Mesenchymal stem cell (in vitro differentiated cells and primary cell): ENCODE results near the gene RGSL1.
"Not testable (repeated sequence)": the region's sequence is repeated elsewhere in the genome, so short reads cannot be mapped to it uniquely, and the experiment has no call there.

ENCODE experiments used
- DNase-seq: peaks from one replicate; pipeline ENCODE4 v3.0.0-alpha.2; 2013
- H2AFZ ChIP-seq: one replicate; pipeline ENCODE4 v1.6.1; 2013; ENCODE audit warnings: low read depth, mild to moderate bottlenecking, control low read depth, inconsistent platforms, low read length, moderate library complexity
- H2AK5ac ChIP-seq: 2 replicates; pipeline ENCODE4 v1.6.1; 2013; ENCODE audit warnings: low read length, moderate library complexity, mild to moderate bottlenecking, inconsistent platforms; ENCODE audit not compliant: severe bottlenecking
- H2BK120ac ChIP-seq: one replicate; pipeline ENCODE4 v1.6.1; 2013; ENCODE audit warnings: low read depth, mild to moderate bottlenecking, inconsistent platforms, low read length, moderate library complexity
- H2BK12ac ChIP-seq, 2 experiments: one replicate each; pipeline ENCODE4 v1.6.1; 2013; ENCODE audit warnings: inconsistent platforms in 2 of 2, low read length in 2 of 2, mild to moderate bottlenecking in 2 of 2, moderate library complexity in 2 of 2, control low read depth in 1 of 2
- H2BK15ac ChIP-seq: one replicate; pipeline ENCODE4 v1.6.1; 2013; ENCODE audit warnings: mild to moderate bottlenecking, low read depth, inconsistent platforms; ENCODE audit not compliant: poor library complexity, severe bottlenecking
- H2BK5ac ChIP-seq: 2 replicates; pipeline ENCODE4 v1.6.1; 2013; ENCODE audit warnings: low read depth, mild to moderate bottlenecking, low read length, control low read depth, inconsistent platforms; ENCODE audit not compliant: poor library complexity, severe bottlenecking
- H3K14ac ChIP-seq, 2 experiments: one replicate each; pipeline ENCODE4 v1.6.1; 2013; ENCODE audit warnings: inconsistent platforms in 2 of 2, low read length in 2 of 2, control low read depth in 1 of 2, mild to moderate bottlenecking in 1 of 2, moderate library complexity in 1 of 2
- H3K18ac ChIP-seq, 2 experiments: one replicate each; pipeline ENCODE4 v1.6.1; 2013; ENCODE audit warnings: inconsistent platforms in 2 of 2, low read length in 2 of 2, control low read depth in 1 of 2, low read depth in 1 of 2, mild to moderate bottlenecking in 1 of 2
- H3K23ac ChIP-seq, 2 experiments: one replicate each; pipeline ENCODE4 v1.6.1; 2013; ENCODE audit warnings: inconsistent platforms in 2 of 2, low read length in 2 of 2, mild to moderate bottlenecking in 2 of 2, moderate library complexity in 2 of 2, control low read depth in 1 of 2
- H3K27ac ChIP-seq: 2 replicates; pipeline ENCODE4 v1.5.1; 2013; ENCODE audit warnings: mild to moderate bottlenecking, moderate library complexity, low read length, control low read depth, inconsistent platforms; ENCODE audit not compliant: poor library complexity, severe bottlenecking
- H3K27me3 ChIP-seq, 2 experiments: 2 replicates each; pipeline versions ENCODE4 v1.6.1 to v1.7.0; 2013; ENCODE audit warnings: low read length in 2 of 2, mild to moderate bottlenecking in 2 of 2, moderate library complexity in 2 of 2, control low read depth in 1 of 2, inconsistent platforms in 1 of 2; ENCODE audit not compliant: control insufficient read depth in 1 of 2, insufficient read depth in 1 of 2
- H3K36me3 ChIP-seq, 2 experiments: 2 replicates each; pipeline versions ENCODE4 v1.6.1 to v1.7.0; 2013; ENCODE audit warnings: low read length in 2 of 2, control low read depth in 1 of 2, inconsistent platforms in 1 of 2, low read depth in 1 of 2, mild to moderate bottlenecking in 1 of 2; ENCODE audit not compliant: insufficient read depth in 2 of 2, control insufficient read depth in 1 of 2
- H3K4ac ChIP-seq, 2 experiments: one replicate each; pipeline ENCODE4 v1.6.1; 2013; ENCODE audit warnings: inconsistent platforms in 2 of 2, low read length in 2 of 2, mild to moderate bottlenecking in 2 of 2, moderate library complexity in 2 of 2, control low read depth in 1 of 2, low read depth in 1 of 2
- H3K4me1 ChIP-seq: 2 replicates; pipeline ENCODE4 v1.6.1; 2013; ENCODE audit warnings: low read depth, low read length, control low read depth; ENCODE audit not compliant: control insufficient read depth, insufficient read depth
- H3K4me2 ChIP-seq: 2 replicates; pipeline ENCODE4 v1.6.1; 2013; ENCODE audit warnings: low read length, mild to moderate bottlenecking, inconsistent platforms; ENCODE audit not compliant: poor library complexity, severe bottlenecking
- H3K4me3 ChIP-seq, 2 experiments: 2 replicates each; pipeline versions ENCODE4 v1.5.1 to v1.7.0; 2013; ENCODE audit warnings: low read length in 2 of 2, mild to moderate bottlenecking in 2 of 2, control low read depth in 1 of 2, low read depth in 1 of 2; ENCODE audit not compliant: insufficient read depth in 1 of 2
- H3K79me1 ChIP-seq: replicated peaks from 2 replicates; pipeline ENCODE4 v1.6.1; 2013; ENCODE audit warnings: mild to moderate bottlenecking, control low read depth, low read length, inconsistent platforms; ENCODE audit not compliant: poor library complexity, severe bottlenecking
- H3K9ac ChIP-seq: 2 replicates; pipeline ENCODE4 v1.7.0; 2013; ENCODE audit warnings: mild to moderate bottlenecking, low read length, moderate library complexity
- H3K9me3 ChIP-seq: 2 replicates; pipeline ENCODE4 v1.7.0; 2013; ENCODE audit warnings: mild to moderate bottlenecking, low read length; ENCODE audit not compliant: control insufficient read depth
- H4K8ac ChIP-seq: one replicate; pipeline ENCODE4 v1.6.1; 2013; ENCODE audit warnings: inconsistent platforms, mild to moderate bottlenecking, low read length, moderate library complexity
- H4K91ac ChIP-seq: one replicate; pipeline ENCODE4 v1.6.1; 2013; ENCODE audit warnings: mild to moderate bottlenecking, low read length, inconsistent platforms
- WGBS: methylation state at CpG from one replicate; pipeline ENCODE4 v1.1.7; 2013; ENCODE audit warnings: mixed read lengths; 5-methylcytosine and 5-hydroxymethylcytosine counted together

RGSL1 gene

GRCh38 chr1:182444497-182444896 lies 5.4 kb upstream of the RGSL1 start:
- Histone ChIP-seq H2BK12ac (no peak overlapping the region), H2BK120ac (no peak overlapping the region), H3K18ac (no peak overlapping the region), H3K4me2 (no peak overlapping the region), H3K4me1 (no peaks in the 10 kb centered on the region), H3K14ac (no peak overlapping the region), H3K4me3 (no peak overlapping the region), H3K36me3 (no peaks in the 10 kb centered on the region), H2AFZ (no peak overlapping the region), H3K27ac (no peak overlapping the region), H4K91ac (no peak overlapping the region), H2BK15ac (no peak overlapping the region), H2BK5ac (no peak overlapping the region), H3K4ac (no peak overlapping the region), H3K23ac (no peak overlapping the region), H3K9me3 (no peaks in the 10 kb centered on the region), H2AK5ac (no peak overlapping the region), H3K27me3 (peaks cover 0 to 10% of the 10 kb centered on the region in 2 experiments), H3K79me1 (no peaks in the 10 kb centered on the region), H3K9ac (no peak overlapping the region), H4K8ac (no peak overlapping the region)
- no peak for DNase-seq
- WGBS: 69% methylated on average over 4 of the region's 4 CpGs

- no peak overlapping the region for H3K4me2 ChIP-seq
- no peak overlapping the region for H2BK15ac ChIP-seq
- H3K4me3 ChIP-seq: no peak overlapping the region
- H3K36me3 ChIP-seq: no peaks in the 10 kb centered on the region
- WGBS: 0% methylated on average over 2 of the region's 3 CpGs
- no peak overlapping the region for H2BK120ac ChIP-seq
- H3K27me3 ChIP-seq: peaks cover 0 to 10% of the 10 kb centered on the region in 2 experiments
- H2AK5ac ChIP-seq: no peak overlapping the region
- H3K18ac ChIP-seq: no peak overlapping the region
- no peak overlapping the region for H4K8ac ChIP-seq
- peak overlapping the region; percentile 54 for H3K9ac ChIP-seq
- H4K91ac ChIP-seq: no peak overlapping the region
- no peak overlapping the region for H3K14ac ChIP-seq
- H2BK5ac ChIP-seq: no peak overlapping the region
- no peaks in the 10 kb centered on the region for H3K79me1 ChIP-seq
- H2AFZ ChIP-seq: no peak overlapping the region
- no peak overlapping the region for H3K4ac ChIP-seq
- H3K27ac ChIP-seq: no peak overlapping the region
- H3K9me3 ChIP-seq: no peaks in the 10 kb centered on the region
- peak; percentile 57 for DNase-seq
- no peak overlapping the region for H2BK12ac ChIP-seq
- H3K23ac ChIP-seq: no peak overlapping the region
- H3K4me1 ChIP-seq: no peaks in the 10 kb centered on the region
These were observed 3.8 kb upstream of the RGSL1 start for GRCh38 chr1:182446033-182446669.

- not testable (repeated sequence) for H3K23ac ChIP-seq, H2BK120ac ChIP-seq, H3K27me3 ChIP-seq, H3K27ac ChIP-seq, H4K8ac ChIP-seq, H3K18ac ChIP-seq, H3K4me1 ChIP-seq, H3K36me3 ChIP-seq, H2BK15ac ChIP-seq, H3K4me3 ChIP-seq, H3K79me1 ChIP-seq, H4K91ac ChIP-seq, DNase-seq, H3K9ac ChIP-seq, H2AFZ ChIP-seq, H2BK5ac ChIP-seq, H3K4ac ChIP-seq, H3K4me2 ChIP-seq, H3K14ac ChIP-seq, H2AK5ac ChIP-seq, H2BK12ac ChIP-seq, H3K9me3 ChIP-seq
- WGBS: 94% methylated on average over 2 of the region's 2 CpGs
These were observed 2.8 kb upstream of the RGSL1 start for GRCh38 chr1:182447124-182447523.

GRCh38 chr1:182447660-182448059 lies 2.3 kb upstream of the RGSL1 start:
- H3K27me3 ChIP-seq: peaks cover 0 to 5% of the 10 kb centered on the region in 2 experiments
- H2BK15ac ChIP-seq: no peak overlapping the region
- WGBS: 91% methylated on average over 1 of the region's 1 CpG
- no peak overlapping the region for H3K27ac ChIP-seq
- no peak overlapping the region for H3K4me2 ChIP-seq
- no peaks in the 10 kb centered on the region for H3K36me3 ChIP-seq
- H2AK5ac ChIP-seq: no peak overlapping the region
- H3K9ac ChIP-seq: no peak overlapping the region
- H3K23ac ChIP-seq: no peak overlapping the region
- H3K4me3 ChIP-seq: no peak overlapping the region
- H3K18ac ChIP-seq: no peak overlapping the region
- no peak overlapping the region for H3K14ac ChIP-seq
- H2BK12ac ChIP-seq: no peak overlapping the region
- no peak for DNase-seq
- no peak overlapping the region for H2BK5ac ChIP-seq
- H4K8ac ChIP-seq: no peak overlapping the region
- no peak overlapping the region for H4K91ac ChIP-seq
- no peaks in the 10 kb centered on the region for H3K4me1 ChIP-seq
- no peak overlapping the region for H2BK120ac ChIP-seq
- H3K79me1 ChIP-seq: no peaks in the 10 kb centered on the region
- no peak overlapping the region for H2AFZ ChIP-seq
- no peaks in the 10 kb centered on the region for H3K9me3 ChIP-seq
- no peak overlapping the region for H3K4ac ChIP-seq
